SIG-M5 (cell line): ENCODE data around the gene C10orf90.

ENCODE experiments used
- DNase-seq: peaks from one replicate; lab custom pipeline; 2025; lab: John Stamatoyannopoulos, UW

Gene C10orf90

DNA sequence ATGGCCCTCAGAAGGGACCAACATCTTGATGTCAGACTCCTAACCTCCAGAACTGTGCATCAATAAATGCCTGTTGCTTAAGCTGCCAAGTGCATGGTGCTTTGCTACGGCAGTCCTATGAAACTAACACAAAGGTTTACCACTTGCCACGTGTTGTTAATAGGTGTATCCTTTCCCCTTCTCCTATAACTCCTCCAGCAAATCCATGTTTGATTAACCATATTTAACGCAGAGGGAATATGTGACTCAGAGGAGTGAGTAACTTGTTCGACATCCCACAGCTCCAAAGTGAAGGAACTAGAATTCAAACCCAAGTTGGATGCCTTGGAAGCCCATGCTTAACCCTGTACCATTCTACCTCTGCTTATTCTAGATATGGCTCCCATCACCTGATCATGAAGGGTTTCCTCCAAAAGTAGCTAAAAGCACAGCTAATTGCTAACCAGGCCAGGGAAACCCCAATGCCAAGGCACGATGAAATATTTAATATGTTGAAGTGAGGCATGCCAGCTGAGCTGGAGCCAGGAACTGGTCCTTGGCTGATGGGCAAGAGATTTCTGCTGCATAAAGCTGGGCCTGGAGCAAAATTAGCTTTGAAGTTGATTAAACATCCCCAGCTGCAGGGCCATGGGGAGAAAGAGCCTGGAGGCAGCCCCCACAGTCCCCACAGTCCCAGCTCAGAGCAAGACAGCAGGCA is 131.9 kb downstream of the C10orf90 start:
- no peak for DNase-seq

DNA sequence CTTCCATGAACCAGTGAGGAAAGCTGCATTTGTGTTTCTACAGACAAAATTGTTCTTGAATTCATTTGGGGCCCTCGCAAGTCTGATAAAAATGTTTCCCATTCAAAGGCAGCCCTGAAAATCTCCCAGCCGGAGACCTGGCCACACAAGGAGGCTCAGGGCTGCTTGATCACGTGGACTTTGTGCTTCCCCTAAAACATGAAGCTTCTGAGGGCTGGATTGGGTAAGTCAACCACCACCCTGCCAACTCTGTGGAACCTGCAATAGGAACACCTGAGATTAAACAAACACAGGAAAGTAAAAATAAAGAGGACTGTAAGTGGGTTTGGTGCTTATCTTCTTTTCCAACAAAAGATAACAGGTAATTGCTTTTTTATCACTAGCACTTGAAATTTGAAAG is 133.8 kb downstream of the C10orf90 start:
- no peak for DNase-seq

DNA sequence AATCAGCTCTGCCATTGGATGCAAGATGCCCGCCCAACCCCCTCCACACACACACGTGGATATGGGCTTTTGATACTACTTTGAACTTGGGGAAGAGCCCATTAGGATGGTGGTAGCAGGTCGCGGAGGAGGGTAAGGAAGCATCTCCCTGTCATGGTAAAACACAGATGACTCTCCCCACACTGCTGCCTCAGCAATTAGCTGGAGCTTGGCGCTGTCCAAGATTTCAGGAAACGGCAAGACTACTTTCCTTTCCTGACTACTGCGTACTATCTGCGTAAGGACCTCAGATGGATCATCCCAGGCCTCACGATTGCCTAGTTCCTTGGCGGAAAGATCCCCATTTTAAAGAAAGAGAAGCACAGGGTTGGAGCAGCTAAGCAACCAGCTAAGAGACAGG is 134.3 kb downstream of the C10orf90 start:
- DNase-seq: no peak

DNA sequence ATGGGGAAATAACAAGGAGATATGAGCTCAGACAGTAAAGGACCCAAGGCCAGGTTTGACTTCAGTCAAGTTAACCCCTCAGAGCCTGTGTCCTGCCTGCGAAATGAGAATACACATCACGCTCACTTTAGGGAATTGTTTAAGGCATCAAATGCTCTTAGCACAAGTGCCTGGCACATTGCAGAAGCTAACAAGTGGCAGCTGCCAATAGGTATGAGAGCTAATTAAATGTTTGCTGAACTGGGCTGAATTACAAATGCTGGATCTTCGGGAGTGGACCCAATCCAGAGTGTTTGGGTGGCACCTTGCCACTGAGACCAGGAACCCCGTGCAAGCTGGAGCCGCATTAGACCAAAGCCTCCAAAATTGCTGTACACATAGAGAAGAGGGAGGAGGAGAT is 136.8 kb downstream of the C10orf90 start:
- no peak for DNase-seq

DNA sequence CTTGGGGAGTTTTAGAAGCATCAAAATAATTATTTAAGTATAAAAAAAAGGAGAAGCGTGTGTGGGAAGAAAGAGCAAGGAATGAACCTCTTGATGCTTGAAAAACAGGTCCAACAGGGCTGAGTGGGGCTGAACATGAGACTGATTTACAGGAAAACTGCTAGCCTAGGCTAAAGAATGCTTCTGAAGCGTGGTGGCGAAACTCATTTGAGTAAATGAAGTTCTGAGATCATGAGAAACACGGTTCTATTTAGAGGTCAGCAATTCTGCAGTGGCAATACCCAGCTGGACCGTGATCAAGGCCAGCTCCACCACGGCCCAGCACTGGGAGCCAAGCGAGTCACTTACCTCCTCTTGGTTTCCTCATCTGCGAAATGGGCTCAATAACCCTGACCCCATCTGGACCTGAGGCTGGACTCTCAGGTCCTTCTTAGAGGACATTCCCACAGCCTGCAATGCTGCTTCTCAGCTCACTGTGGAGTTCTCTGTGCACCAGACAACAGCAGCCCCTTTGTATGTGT is 142.1 kb downstream of the C10orf90 start:
- no peak for DNase-seq

DNA sequence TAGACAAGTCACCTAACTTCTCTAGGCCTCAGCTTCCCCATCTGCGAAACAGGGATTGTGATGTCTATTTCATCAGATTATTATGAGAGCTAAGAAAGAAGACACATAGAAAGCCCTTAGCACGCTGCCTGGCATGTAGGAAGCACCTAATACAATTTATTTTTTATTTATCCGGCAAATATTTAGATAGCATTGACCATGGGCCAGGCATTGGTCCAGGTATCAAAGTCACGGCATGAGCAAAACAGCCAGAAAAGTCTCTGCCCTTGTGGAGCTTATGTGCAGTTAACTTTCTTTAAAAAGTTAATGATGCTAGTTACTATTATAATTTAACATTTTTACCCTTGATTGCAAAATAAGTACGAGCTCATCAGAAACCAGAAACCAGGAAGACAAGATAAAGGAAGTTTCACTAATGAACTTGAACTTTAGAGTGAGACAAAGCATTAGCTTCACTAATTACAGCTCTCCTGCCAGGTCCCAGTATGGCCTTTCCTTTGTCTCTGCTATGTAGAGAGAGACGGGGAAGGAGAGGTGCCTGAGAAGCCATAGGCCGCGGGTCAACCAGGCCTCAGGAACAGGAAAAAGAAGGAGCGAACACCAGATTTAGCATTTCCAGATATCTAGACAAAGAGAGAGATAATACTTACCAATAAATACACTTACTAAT is 142.7 kb downstream of the C10orf90 start:
- no peak for DNase-seq

DNA sequence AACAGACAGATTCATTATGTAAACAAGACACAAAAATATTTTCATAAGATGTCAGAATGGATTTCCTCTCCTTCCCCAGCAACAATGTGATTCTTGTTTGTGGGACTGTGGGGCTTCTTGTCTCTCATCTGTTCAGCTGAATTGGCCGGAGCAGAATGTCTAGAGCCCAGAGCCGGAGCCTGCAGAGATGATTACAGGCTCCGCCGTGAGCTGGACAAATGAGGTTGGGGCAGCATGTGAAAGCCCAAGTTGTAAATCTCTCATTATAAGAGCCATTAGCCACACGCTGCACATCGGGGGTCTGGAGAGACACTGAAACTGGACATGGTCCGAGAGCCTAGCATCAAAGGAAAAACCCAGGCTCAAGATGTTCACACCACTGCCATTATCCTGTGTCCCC is 145.2 kb downstream of the C10orf90 start:
- DNase-seq: no peak

DNA sequence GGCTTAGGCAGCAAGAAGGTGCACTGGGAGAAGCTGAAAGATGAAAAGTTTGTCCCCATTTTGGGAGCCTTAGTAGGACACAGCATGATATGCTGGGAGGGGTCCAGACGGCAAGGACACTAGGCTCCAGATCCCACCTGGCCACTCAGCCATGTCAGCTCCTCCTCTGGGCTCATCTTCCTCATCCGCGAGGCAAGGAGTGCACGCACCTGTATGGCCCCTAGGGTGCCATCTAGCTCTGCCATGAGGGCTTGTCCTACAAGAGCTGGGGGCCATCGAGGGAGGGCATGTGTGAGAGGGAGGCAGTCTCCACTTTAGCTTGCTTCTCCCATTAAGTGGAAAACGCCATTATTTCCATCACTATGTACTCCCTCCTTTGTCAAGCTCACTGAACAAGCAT is 146.0 kb downstream of the C10orf90 start:
- DNase-seq: no peak

DNA sequence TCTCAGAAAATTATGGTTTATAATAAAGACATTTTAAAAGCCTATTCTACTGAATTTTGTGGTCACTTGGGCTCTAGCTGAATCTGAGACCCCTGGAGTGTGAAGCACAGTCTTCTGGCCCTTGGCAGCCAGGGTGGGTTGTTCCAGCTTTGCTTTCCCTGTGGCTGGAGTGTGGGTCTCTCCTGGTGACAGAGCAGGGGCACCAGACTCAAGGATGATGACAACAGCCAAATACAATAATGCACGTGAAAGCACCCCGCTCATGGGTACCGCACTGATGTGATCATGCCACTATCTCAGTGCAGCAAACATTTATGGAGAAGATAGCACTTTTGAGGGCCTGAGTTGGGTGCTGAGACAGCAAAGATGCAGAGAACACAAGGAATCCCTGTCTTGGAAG is 147.4 kb downstream of the C10orf90 start:
- no peak for DNase-seq

DNA sequence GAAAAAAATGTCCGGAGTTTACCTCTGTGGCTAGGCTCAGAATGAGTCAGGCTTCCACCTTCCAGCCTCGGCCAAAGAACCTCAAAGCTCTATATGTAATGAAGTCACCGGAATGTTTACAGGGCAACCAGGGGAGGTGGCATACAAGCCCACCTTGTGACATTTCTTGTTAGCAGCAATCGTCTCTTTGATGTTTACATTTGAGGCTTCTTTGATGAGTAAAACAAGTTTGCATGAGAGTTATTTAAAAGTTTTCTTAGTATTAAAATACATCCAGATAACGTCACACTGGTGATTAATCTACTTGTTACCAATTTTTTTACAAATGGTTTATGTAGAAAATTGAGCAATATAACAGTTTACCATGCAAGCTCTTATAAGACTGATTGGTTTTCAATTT is 149.1 kb downstream of the C10orf90 start:
- no peak for DNase-seq

DNA sequence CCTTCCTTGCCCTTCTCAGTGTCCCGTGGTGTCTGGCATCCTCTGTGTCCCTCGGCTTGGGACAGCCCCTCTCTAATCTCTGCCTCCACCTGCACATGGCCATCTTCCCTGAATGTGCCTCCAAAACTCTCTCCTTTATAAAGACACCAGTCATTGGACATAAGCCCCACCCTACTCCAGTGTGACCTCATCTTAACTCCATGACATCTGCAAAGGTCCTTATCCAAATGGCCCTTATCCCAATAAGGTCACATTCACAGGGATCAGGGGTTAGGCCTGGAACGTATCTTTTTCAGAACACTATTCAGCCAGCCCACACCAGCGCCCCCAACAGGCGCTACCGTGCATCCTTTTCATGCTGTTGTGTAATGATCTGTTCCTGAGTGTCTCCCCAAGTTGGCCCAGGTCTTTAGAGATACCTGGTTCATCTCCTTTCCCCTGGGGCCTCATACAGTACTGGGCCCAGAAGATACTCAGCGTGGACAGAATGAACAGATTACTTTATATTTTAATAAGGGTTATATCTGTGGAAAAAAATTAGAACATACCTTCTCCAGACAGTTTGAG is 149.7 kb downstream of the C10orf90 start:
- DNase-seq: no peak

DNA sequence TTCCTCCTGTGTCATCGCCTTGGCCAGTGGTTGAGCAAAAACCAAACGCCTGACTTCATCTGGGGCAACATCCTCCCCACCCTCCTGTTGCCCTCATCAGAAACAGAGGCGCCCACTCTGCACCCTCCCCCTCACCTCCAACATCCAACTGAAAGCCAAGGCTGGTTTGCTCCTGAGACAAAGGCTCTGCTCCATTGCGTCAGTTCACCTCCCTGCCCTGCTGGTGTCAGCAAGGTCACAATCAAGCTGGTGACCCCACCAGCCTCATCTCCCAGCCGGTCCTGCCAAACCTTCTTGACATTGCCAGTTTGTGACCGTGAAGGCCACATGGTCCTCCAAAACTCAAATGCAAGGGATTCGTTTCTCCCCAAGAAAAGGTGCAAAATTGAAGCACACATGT is 150.5 kb downstream of the C10orf90 start:
- DNase-seq: no peak

DNA sequence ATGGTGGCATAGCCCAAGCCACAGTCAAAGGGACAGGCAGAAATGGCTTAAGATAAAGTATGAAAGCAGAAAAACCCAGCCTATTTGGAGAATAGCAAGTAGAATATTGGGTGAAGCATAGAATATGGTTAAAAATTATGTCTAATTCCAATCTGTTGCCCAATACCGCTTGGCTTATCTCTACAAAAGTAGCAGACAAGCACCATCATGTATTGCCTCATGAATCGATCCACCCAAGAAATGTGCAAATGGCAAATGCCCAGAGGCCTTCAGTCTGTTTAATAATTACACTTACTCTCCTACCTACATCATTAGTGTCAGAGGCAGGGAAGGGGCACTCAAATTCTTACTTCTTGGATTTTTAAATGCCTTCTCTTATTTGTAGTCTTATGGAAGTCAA is 151.3 kb downstream of the C10orf90 start:
- no peak for DNase-seq

DNA sequence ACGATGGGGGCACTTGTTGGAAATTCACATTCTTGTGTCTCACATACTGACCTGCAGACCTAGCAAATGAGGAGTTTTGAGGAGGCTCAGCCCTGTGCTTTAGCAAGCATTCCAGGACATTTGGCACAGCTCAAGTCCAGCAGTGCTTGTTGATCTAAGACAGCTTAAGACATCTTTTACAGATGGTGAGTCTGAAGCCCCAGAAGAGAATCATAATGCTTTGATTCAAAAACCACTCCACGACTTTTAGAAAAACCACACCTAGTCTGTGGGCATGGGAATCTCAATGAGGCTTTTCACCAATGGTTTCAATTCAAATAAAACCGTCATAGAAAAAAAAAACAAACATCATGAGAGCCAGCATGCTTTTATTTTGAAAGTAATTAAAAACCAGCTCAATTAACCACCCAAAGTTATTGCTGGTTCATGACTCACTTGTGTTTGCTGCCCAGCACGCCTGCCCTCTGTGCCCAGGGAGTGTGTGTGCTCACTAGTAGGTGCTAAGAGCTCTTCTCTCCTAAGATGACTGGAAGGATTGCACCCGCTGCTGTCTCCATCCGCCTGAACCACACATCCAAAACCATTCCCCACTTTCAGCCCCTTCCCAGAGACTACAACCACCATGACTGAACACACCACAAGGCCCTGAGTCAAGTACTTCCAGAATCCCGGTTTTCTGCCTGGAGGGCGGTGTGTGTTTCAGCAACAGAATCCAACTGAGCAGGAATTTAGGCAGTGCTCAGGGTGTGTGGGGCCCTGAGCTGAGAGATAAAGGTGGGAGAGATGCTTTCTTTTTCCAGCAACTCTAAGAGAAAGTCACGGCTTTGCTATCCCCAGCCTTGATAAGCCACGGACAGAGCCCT is 152.0 kb downstream of the C10orf90 start:
- no peak for DNase-seq

DNA sequence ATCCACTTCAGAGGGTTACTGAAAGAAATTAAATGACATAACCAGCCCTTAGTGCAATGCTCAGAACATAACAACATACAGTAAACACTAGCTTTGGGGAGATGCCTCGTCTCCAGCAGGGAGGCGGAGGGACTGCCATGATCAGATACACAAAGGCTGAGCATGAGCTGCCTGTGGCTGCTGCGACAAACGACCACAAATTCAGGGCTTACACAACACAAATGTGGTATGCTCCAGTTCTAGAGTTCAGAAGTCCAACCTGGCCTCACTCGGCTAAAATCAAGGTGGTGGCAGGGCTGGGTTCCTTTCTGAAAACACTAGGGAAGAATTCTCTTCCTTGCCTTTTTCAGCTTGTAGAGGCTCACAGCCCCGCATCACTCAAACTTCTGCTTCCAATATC is 154.0 kb downstream of the C10orf90 start:
- DNase-seq: no peak

DNA sequence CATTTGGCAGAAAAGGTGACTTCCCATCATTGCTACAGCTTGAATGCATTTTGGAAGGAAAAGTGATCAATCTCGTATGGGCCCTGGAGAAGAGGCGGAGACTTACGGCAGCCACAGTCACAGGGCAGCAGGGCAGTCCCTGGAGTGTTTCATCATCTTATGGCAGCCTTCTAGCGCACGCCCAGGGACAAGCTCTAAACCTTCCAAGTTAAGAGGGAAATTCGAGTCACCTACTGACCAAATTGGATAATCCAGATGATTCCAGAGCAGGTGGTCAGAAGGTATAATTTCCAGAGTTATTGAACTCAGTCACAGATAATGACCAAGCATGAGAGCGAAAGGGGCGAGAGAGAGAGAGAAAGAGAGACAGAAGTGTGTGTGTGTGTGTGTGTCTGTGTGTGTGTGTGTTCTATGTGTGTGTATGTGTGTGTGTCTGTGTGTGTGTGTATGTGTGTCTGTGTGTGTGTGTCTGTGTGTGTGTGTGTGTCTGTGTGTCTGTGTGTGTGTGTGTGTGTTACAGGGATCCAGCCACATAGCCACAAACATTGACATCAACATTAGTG is 158.5 kb downstream of the C10orf90 start:
- no peak for DNase-seq

DNA sequence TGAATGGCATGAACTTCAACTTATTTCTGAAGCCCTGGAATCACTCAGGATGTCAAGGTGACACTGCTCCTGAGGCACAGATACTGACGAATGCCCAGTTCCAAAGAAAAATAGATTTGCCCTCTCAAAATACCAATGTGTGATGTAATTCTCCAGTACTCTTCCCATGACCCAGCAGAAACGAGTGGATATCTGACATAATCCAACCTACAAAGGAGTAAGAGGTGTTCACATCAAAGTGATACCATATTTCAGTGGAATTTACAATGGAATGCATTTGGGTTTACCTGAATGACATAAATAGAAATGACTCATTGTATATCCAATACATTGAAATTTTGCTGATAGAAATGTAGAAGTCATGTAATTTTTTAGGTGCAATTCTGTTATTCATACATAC is 161.3 kb downstream of the C10orf90 start:
- DNase-seq: no peak

DNA sequence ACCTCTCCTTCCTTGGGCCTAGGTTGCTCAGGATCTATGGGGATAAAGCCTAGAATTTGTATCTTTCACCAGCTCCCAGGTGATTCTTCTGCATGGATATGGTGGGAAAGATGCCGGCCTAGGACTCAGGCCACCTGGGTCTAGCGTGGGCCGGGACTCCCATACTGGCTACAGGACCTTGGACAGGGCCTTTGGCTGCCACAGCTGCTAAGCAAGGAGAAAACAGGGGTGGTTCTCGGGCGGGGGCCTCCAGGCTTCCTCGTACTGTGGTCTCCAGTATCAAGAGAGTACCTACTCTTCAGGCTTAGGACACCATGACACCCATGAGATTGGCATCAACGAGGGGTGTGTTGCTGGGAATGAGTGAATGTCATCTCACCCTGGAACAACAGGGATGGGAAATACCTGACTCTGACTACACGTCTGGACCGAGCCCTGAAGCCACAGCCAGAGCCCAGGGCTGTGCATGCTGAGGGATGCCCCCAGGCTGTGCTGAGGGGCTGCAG is 161.9 kb downstream of the C10orf90 start:
- no peak for DNase-seq

DNA sequence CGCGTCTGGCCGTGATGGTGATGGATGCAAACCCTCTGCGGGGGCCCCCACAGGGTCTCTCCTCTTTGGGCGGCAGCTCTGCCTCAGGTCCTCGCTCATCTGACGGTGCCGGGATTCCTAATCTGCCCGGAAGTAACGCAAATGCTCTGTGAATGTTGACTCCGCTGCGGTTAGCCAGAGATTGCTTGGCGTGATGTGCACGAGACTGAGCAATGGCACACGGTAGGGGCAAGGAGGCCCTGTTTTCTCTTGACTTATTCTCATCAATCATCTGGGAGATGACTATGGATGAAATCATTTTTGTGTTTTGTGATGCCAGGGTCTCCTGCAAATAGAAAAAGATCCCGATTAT is 165.8 kb downstream of the C10orf90 start:
- no peak for DNase-seq

DNA sequence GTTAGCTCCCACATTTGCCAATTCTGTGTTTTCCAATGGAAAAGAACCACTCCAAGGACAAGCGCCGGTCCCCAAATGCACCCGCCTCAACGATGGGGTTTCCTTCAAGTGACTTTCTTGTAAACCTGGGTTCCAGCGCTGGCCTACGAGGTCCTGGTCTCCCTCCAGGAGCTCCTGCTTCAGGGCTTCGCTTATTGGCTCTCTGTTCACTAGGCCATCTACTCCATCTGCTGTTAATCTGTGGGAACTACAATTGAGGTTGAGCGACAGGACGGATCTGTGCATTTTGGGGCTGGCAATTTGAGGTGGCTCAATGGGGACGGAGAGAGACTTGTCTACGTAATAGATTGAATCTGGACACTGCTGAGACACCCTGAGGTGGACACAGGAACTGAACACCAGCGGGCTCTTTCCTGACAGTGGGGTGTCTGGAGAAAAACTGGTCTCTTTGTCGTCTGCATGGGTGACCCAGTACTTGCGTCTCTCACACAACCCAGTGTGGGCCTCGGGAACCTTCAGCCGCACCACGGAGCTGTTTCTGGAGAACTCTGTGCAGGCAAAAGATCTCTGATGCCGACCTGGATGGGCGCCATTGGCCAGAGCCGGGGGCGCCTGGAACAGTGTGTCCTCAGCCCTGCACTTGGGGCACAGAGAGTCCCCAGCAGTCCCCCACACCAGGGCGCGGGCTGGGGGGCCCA is 166.3 kb downstream of the C10orf90 start:
- DNase-seq: no peak

DNA sequence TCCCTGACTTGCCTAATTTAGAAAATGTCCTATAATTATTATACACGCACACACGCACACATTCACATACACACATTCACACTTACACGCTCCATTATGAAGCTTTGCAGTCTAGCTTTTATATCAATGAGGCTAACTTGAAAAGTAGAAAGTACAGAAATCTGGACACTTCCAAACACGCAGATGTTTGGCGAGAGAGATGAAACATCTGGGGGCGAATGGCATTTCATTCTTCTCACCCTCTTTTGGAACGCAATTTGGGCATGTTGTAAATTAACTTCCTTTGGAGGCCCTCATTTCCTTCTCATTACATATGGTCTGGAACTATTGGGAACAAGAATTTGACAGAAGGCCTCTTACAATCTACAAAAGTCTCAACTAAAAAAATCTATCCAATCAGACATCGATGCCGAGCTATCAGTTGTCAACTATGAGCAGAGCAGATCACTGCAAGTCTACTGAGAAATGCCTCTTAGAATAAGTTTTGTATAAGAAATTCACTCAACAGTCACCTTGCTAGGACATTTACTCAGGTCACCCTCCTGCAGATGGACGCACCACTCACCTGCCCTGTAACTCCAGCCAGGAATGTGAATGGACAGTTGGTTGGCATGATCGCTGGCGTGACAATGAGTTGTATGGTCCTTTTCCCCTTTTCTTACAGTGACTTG is 167.0 kb downstream of the C10orf90 start:
- DNase-seq: no peak
